Measurements from ENCODE around the gene ZNF536.

- no peak for TF ChIP-seq GATA3 (IDR thresholded peaks at IDR 0.05; ENCODE audit: low read depth, low read length)
- no peak for TF ChIP-seq GATA2 (IDR thresholded peaks at IDR 0.05; ENCODE audit: low read depth, low read length)
These were observed 47.5 kb downstream of the ZNF536 start for GRCh38 chr19:30419568-30420180.

All from SH-SY5Y (cell line).